ENCODE measurements around the gene C5orf22. TPM values are rescaled to one million over a fixed set of nuclear protein-coding genes. Genes with fewer than 3 reads are reported as not detected.
"Not testable (repeated sequence)": the region's sequence is repeated elsewhere in the genome, so short reads cannot be mapped to it uniquely, and the experiment has no call there.

C5orf22 gene
- total RNA-seq, 2 experiments from 2014 or later, result 25.1 to 29.0 TPM

GRCh38 chr5:31516802-31517201 lies 15.3 kb upstream of the C5orf22 start:
- CTCF ChIA-PET, result no interaction called here
- Mint-ChIP-seq H3K36me3 (peaks cover 38% of the 10 kb centered on the region), H3K27me3 (no peaks in the 10 kb centered on the region), H3K4me1 (ENCODE audit: low read depth) (peaks cover 6% of the 10 kb centered on the region), H3K4me3 (no peak overlapping the region), H3K9me3 (no peaks in the 10 kb centered on the region), H3K27ac (no peak overlapping the region)
- POLR2A ChIA-PET, result no interaction called here
- DNase-seq, result no peak
- intact Hi-C loops (cut with micrococcal nuclease), result no loop called here

GRCh38 chr5:31523041-31523440 lies 9.1 kb upstream of the C5orf22 start:
- no peak overlapping the region for H3K4me3 Mint-ChIP-seq
- ChIA-PET POLR2A (interaction anchor here (1.2 kb wide), 1 partner anchor 9 kb away, joined by 5 read pairs; the partner anchor contains the start of genes C5orf22 and DROSHA), CTCF (interaction anchor here (1.1 kb wide), 1 partner anchor 8 kb away, joined by 4 read pairs; the partner anchor contains the start of gene DROSHA)
- H3K9me3 Mint-ChIP-seq, result no peaks in the 10 kb centered on the region
- intact Hi-C loops (cut with micrococcal nuclease), result no loop called here
- no peaks in the 10 kb centered on the region for H3K27me3 Mint-ChIP-seq
- peaks cover 6% of the 10 kb centered on the region for H3K4me1 Mint-ChIP-seq (ENCODE audit: low read depth)
- H3K27ac Mint-ChIP-seq, result no peak overlapping the region
- no peak for DNase-seq
- H3K36me3 Mint-ChIP-seq, result peaks cover 54% of the 10 kb centered on the region

- Mint-ChIP-seq H3K27me3 (no peaks in the 10 kb centered on the region), H3K4me1 (ENCODE audit: low read depth) (peaks cover 47% of the 10 kb centered on the region), H3K36me3 (peaks cover 40% of the 10 kb centered on the region), H3K4me3 (peak overlapping the region; percentile 94), H3K27ac (no peak overlapping the region), H3K9me3 (no peaks in the 10 kb centered on the region)
- ChIA-PET POLR2A (interaction anchor here (1.7 kb wide), 1 partner anchor 10 kb away, joined by 5 read pairs; no protein-coding TSS in a partner anchor), CTCF (interaction anchor here (1.4 kb wide), 2 partner anchors 8 to 108 kb away, joined by 4 to 12 read pairs; partner anchors contain the start of gene PDZD2)
- intact Hi-C loops (cut with micrococcal nuclease), result loop anchor here (5.0 to 10.0 kb wide), 2 partner anchors 642 to 784 kb away; partner anchors contain the start of genes GOLPH3 and MTMR12
- DNase-seq, result no peak
Observed at GRCh38 chr5:31530541-31531265, 1.4 kb upstream of the C5orf22 start.

- H3K36me3 Mint-ChIP-seq, result peaks cover 39% of the 10 kb centered on the region
- intact Hi-C loops (cut with micrococcal nuclease), result loop anchor here (5.0 to 10.0 kb wide), 2 partner anchors 641 to 783 kb away; partner anchors contain the start of genes GOLPH3 and MTMR12
- H3K27ac Mint-ChIP-seq, result peak overlapping the region; percentile 92
- peak overlapping the region; percentile 94 for H3K4me3 Mint-ChIP-seq
- no peaks in the 10 kb centered on the region for H3K27me3 Mint-ChIP-seq
- ChIA-PET POLR2A (interaction anchor here (0.9 to 1.7 kb wide), 3 partner anchors 9 to 586 kb away, joined by 3 to 5 read pairs (median 5); no protein-coding TSS in a partner anchor), CTCF (interaction anchor here (1.0 to 1.5 kb wide), 5 partner anchors 9 to 107 kb away, joined by 3 to 12 read pairs (median 4); partner anchors contain the start of gene PDZD2)
- peak; percentile 41 for DNase-seq
- no peaks in the 10 kb centered on the region for H3K9me3 Mint-ChIP-seq
- peaks cover 47% of the 10 kb centered on the region for H3K4me1 Mint-ChIP-seq (ENCODE audit: low read depth)
Observed at GRCh38 chr5:31531543-31531887, 586 bp upstream of the C5orf22 start.

DNA sequence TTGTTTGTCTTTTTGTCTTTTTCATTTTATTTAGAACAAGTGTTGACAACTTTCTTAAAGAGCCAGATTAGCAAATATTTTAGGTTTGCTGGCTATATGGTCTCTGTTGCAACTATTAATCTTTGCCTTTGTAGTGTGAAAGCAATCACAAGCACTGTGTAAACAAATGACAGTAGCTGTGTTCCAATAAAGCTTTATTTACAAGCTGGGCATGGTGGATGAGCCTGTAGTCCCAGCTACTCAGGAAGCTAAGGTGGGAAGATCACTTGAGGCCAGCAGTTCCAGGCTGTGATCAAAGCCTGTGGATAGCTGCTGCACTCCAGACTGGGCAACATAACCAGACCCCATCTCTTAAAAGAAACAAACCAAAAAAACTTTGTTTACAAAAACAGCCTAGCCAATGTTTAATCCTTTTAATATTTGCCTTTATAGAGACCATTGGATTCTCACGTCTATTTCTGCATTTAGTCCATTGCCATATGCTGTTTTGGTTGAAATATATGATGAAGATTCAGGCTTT lies 2.5 kb downstream of the C5orf22 start:
- intact Hi-C loops (cut with micrococcal nuclease), result loop anchor here (5.0 to 10.0 kb wide), 2 partner anchors 638 to 780 kb away; partner anchors contain the start of genes GOLPH3 and MTMR12
- DNase-seq, result no peak
- CTCF ChIA-PET, result no interaction called here
- no peak overlapping the region for H3K4me3 Mint-ChIP-seq
- no peaks in the 10 kb centered on the region for H3K9me3 Mint-ChIP-seq
- H3K4me1 Mint-ChIP-seq (ENCODE audit: low read depth), result peaks cover 48% of the 10 kb centered on the region
- no peak overlapping the region for H3K27ac Mint-ChIP-seq
- H3K36me3 Mint-ChIP-seq, result peaks cover 22% of the 10 kb centered on the region
- H3K27me3 Mint-ChIP-seq, result no peaks in the 10 kb centered on the region
- POLR2A ChIA-PET, result no interaction called here

- peaks cover 24% of the 10 kb centered on the region for H3K36me3 Mint-ChIP-seq
- DNase-seq, result no peak
- CTCF ChIA-PET, result no interaction called here
- intact Hi-C loops (cut with micrococcal nuclease), result loop anchor here (10.0 kb wide), 1 partner anchor 778 kb away; the partner anchor contains the start of gene MTMR12
- H3K4me1 Mint-ChIP-seq (ENCODE audit: low read depth), result peaks cover 31% of the 10 kb centered on the region
- H3K4me3 Mint-ChIP-seq, result no peak overlapping the region
- H3K9me3 Mint-ChIP-seq, result no peaks in the 10 kb centered on the region
- no peaks in the 10 kb centered on the region for H3K27me3 Mint-ChIP-seq
- POLR2A ChIA-PET, result no interaction called here
- H3K27ac Mint-ChIP-seq, result no peak overlapping the region
Observed at GRCh38 chr5:31536873-31537272, 4.8 kb downstream of the C5orf22 start.

- H3K9me3 Mint-ChIP-seq, result no peaks in the 10 kb centered on the region
- intact Hi-C loops (cut with micrococcal nuclease), result loop anchor here (10.0 kb wide), 1 partner anchor 777 kb away; the partner anchor contains the start of gene MTMR12
- ChIA-PET CTCF (no interaction called here), POLR2A (no interaction called here)
- no peak overlapping the region for H3K4me3 Mint-ChIP-seq
- H3K27me3 Mint-ChIP-seq, result no peaks in the 10 kb centered on the region
- H3K4me1 Mint-ChIP-seq (ENCODE audit: low read depth), result peaks cover 31% of the 10 kb centered on the region
- DNase-seq, result no peak
- H3K36me3 Mint-ChIP-seq, result peaks cover 24% of the 10 kb centered on the region
- no peak overlapping the region for H3K27ac Mint-ChIP-seq
Observed at GRCh38 chr5:31537349-31537748, 5.2 kb downstream of the C5orf22 start.

GRCh38 chr5:31537851-31538250 lies 5.8 kb downstream of the C5orf22 start:
- ChIA-PET POLR2A (no interaction called here), CTCF (no interaction called here)
- no peak for DNase-seq
- no peaks in the 10 kb centered on the region for H3K9me3 Mint-ChIP-seq
- intact Hi-C loops (cut with micrococcal nuclease), result loop anchor here (10.0 kb wide), 1 partner anchor 777 kb away; the partner anchor contains the start of gene MTMR12
- no peak overlapping the region for H3K4me3 Mint-ChIP-seq
- H3K27ac Mint-ChIP-seq, result no peak overlapping the region
- no peaks in the 10 kb centered on the region for H3K27me3 Mint-ChIP-seq
- H3K4me1 Mint-ChIP-seq (ENCODE audit: low read depth), result peaks cover 31% of the 10 kb centered on the region
- H3K36me3 Mint-ChIP-seq, result peaks cover 29% of the 10 kb centered on the region

DNA sequence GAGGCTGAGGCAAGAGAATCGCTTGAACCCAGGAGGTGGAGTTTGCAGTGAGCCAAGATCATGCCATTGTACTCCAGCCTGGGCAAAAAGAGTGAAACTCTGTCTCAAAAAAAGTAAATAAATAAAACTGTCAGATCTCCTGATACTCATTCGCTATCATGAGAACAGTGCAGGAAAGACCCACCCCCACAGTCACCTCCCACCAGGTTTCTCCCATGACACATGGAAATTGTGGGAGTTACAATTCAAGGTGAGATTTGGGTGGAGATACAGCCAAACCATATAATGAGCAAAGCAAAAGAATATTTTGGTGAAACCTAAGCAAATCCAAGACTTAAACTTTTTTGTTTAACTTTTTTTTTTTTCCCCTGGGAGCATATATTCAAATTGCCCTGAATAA lies 17.0 kb downstream of the C5orf22 start:
- intact Hi-C loops (cut with micrococcal nuclease); H3K9me3 Mint-ChIP-seq; H3K27me3 Mint-ChIP-seq; DNase-seq; H3K27ac Mint-ChIP-seq; H3K4me3 Mint-ChIP-seq; POLR2A ChIA-PET; CTCF ChIA-PET: not testable (repeated sequence)
- H3K4me1 Mint-ChIP-seq (ENCODE audit: low read depth), result peaks cover 12% of the 10 kb centered on the region
- H3K36me3 Mint-ChIP-seq, result peaks cover 57% of the 10 kb centered on the region

DNA sequence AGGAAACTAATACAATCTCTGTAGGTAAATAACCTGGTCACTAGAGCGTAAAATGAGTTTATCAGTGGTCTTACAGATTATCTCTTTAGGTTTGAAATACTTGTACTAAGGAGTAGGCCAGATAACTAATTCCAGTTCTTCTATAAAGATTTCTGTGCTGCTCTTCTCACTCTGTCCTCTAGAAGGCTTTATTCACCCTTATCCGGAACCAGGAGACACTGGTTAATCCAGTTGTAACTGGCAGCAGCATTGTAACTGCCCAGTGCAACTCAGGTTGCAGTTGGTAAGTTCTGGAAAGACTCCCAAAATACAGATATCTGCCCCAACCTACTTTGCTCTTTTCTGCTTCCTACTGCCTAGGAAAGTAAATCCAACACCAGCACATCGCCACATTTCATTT lies 19.8 kb downstream of the C5orf22 start:
- no peak overlapping the region for H3K27ac Mint-ChIP-seq
- POLR2A ChIA-PET, result no interaction called here

GRCh38 chr5:31553863-31554262 lies 21.8 kb downstream of the C5orf22 start:
- POLR2A ChIA-PET, result no interaction called here
- intact Hi-C loops (cut with micrococcal nuclease), result no loop called here
- no peak for DNase-seq
- no peaks in the 10 kb centered on the region for H3K9me3 Mint-ChIP-seq
- CTCF ChIA-PET, result no interaction called here
- peak overlapping the region; percentile 43 for H3K27ac Mint-ChIP-seq
- H3K27me3 Mint-ChIP-seq, result no peaks in the 10 kb centered on the region
- H3K4me1 Mint-ChIP-seq (ENCODE audit: low read depth), result peaks cover 9% of the 10 kb centered on the region
- H3K4me3 Mint-ChIP-seq, result no peak overlapping the region
- H3K36me3 Mint-ChIP-seq, result peaks cover 50% of the 10 kb centered on the region

More for the DNA sequence above, 19.8 kb downstream of the C5orf22 start:
- H3K36me3 Mint-ChIP-seq, result peaks cover 58% of the 10 kb centered on the region
- CTCF ChIA-PET, result no interaction called here
- H3K4me3 Mint-ChIP-seq, result no peak overlapping the region
- intact Hi-C loops (cut with micrococcal nuclease), result no loop called here
- H3K27me3 Mint-ChIP-seq, result no peaks in the 10 kb centered on the region
- no peaks in the 10 kb centered on the region for H3K9me3 Mint-ChIP-seq
- peaks cover 14% of the 10 kb centered on the region for H3K4me1 Mint-ChIP-seq (ENCODE audit: low read depth)
- no peak for DNase-seq

GRCh38 chr5:31554552-31554951 lies 22.5 kb downstream of the C5orf22 start:
- CTCF ChIA-PET, result no interaction called here
- Mint-ChIP-seq H3K9me3 (no peaks in the 10 kb centered on the region), H3K27ac (no peak overlapping the region), H3K4me1 (ENCODE audit: low read depth) (peaks cover 6% of the 10 kb centered on the region), H3K36me3 (peaks cover 50% of the 10 kb centered on the region), H3K4me3 (no peak overlapping the region), H3K27me3 (no peaks in the 10 kb centered on the region)
- POLR2A ChIA-PET, result no interaction called here
- intact Hi-C loops (cut with micrococcal nuclease), result no loop called here
- no peak for DNase-seq

Measured in activated CD4-positive, alpha-beta memory T cell treated with anti-CD3 and anti-CD28 coated beads for 36 hours (primary cell).